H9 (cell line): ENCODE measurements around the gene FASTK. TPM values are rescaled to one million over a fixed set of nuclear protein-coding genes. Genes with fewer than 3 reads are reported as not detected.
A peak's percentile ranks its signal among the peaks of the same experiment; 100 is the strongest.

Experiments used
- DNase-seq: peaks from one replicate; pipeline ENCODE4 v3.0.0-alpha.2; 2017
- H2AFZ ChIP-seq: one replicate; pipeline ENCODE4 v1.6.1; 2013; ENCODE audit warnings: mild to moderate bottlenecking, low read length, control low read depth, moderate library complexity
- H2AK5ac ChIP-seq: 2 replicates; pipeline ENCODE4 v1.6.1; 2013; ENCODE audit warnings: low read length, control low read depth, mixed read lengths; ENCODE audit not compliant: insufficient read length
- H2BK120ac ChIP-seq: one replicate; pipeline ENCODE4 v1.6.1; 2013; ENCODE audit warnings: low read depth, mild to moderate bottlenecking, low read length, control low read depth, inconsistent platforms; ENCODE audit not compliant: poor library complexity, severe bottlenecking
- H2BK12ac ChIP-seq: 2 replicates; pipeline ENCODE4 v1.6.1; 2013; ENCODE audit warnings: low read length, control low read depth, mixed read lengths, low read depth; ENCODE audit not compliant: insufficient read length
- H2BK15ac ChIP-seq: 2 replicates; pipeline ENCODE4 v1.6.1; 2013; ENCODE audit warnings: low read depth, low read length, control low read depth
- H2BK20ac ChIP-seq: one replicate; pipeline ENCODE4 v1.6.1; 2013; ENCODE audit warnings: low read depth, mild to moderate bottlenecking, low read length, control low read depth, inconsistent platforms; ENCODE audit not compliant: poor library complexity, severe bottlenecking
- H2BK5ac ChIP-seq: 2 replicates; pipeline ENCODE4 v1.6.1; 2013; ENCODE audit warnings: low read length, control low read depth, mixed read lengths; ENCODE audit not compliant: insufficient read length
- H3K14ac ChIP-seq: 2 replicates; pipeline ENCODE4 v1.6.1; 2013; ENCODE audit warnings: low read length, control low read depth; ENCODE audit not compliant: insufficient read depth
- H3K18ac ChIP-seq: 2 replicates; pipeline ENCODE4 v1.6.1; 2013; ENCODE audit warnings: low read depth, mild to moderate bottlenecking, mixed read lengths, low read length, control low read depth; ENCODE audit not compliant: insufficient read length
- H3K23ac ChIP-seq: 2 replicates; pipeline ENCODE4 v1.6.1; 2013; ENCODE audit warnings: low read length, control low read depth, mixed read lengths, low read depth; ENCODE audit not compliant: insufficient read length
- H3K23me2 ChIP-seq: 2 replicates; pipeline ENCODE4 v1.6.1; 2013; ENCODE audit warnings: low read depth, mild to moderate bottlenecking, mixed read lengths, low read length, control low read depth; ENCODE audit not compliant: insufficient read length, poor library complexity, severe bottlenecking
- H3K27ac ChIP-seq: 2 replicates; pipeline ENCODE4 v1.5.1; 2013; ENCODE audit warnings: low read length, control low read depth, mixed read lengths, low read depth; ENCODE audit not compliant: insufficient read length
- H3K27me3 ChIP-seq: 2 replicates; pipeline ENCODE4 v1.6.1; 2013; ENCODE audit warnings: low read length, control low read depth, inconsistent platforms; ENCODE audit not compliant: insufficient read depth
- H3K4ac ChIP-seq: 2 replicates; pipeline ENCODE4 v1.6.1; 2013; ENCODE audit warnings: low read depth, mild to moderate bottlenecking, control low read depth, inconsistent platforms, low read length, moderate library complexity
- H3K4me1 ChIP-seq: 2 replicates; pipeline ENCODE4 v1.6.1; 2013; ENCODE audit warnings: low read length, control low read depth, inconsistent platforms; ENCODE audit not compliant: insufficient read depth
- H3K4me2 ChIP-seq: 2 replicates; pipeline ENCODE4 v1.6.1; 2013; ENCODE audit warnings: low read length, control low read depth, mixed read lengths; ENCODE audit not compliant: insufficient read length, insufficient read depth
- H3K56ac ChIP-seq: 2 replicates; pipeline ENCODE4 v1.6.1; 2013; ENCODE audit warnings: low read depth, mild to moderate bottlenecking, mixed read lengths, low read length, control low read depth; ENCODE audit not compliant: insufficient read length
- H3K79me1 ChIP-seq: 2 replicates; pipeline ENCODE4 v1.6.1; 2013; ENCODE audit warnings: low read depth, mild to moderate bottlenecking, moderate library complexity, low read length, control low read depth, inconsistent platforms; ENCODE audit not compliant: insufficient read depth, poor library complexity, severe bottlenecking
- H3K79me2 ChIP-seq: 2 replicates; pipeline ENCODE4 v1.6.1; 2013; ENCODE audit warnings: low read length, control low read depth, inconsistent platforms; ENCODE audit not compliant: insufficient read depth
- H3K9ac ChIP-seq: 2 replicates; pipeline ENCODE4 v1.6.1; 2013; ENCODE audit warnings: low read length, control low read depth, mixed read lengths; ENCODE audit not compliant: insufficient read length; ENCODE audit errors: extremely low read depth
- H3K9me3 ChIP-seq: one replicate; pipeline ENCODE4 v1.6.1; 2013; ENCODE audit warnings: low read depth, low read length, inconsistent platforms; ENCODE audit not compliant: control insufficient read depth
- H3T11ph ChIP-seq: one replicate; pipeline ENCODE4 v1.6.1; 2013; ENCODE audit warnings: mild to moderate bottlenecking, low read length, control low read depth, inconsistent platforms
- H4K20me1 ChIP-seq: one replicate; pipeline ENCODE4 v1.6.1; 2013; ENCODE audit not compliant: control insufficient read depth, insufficient read length, insufficient read depth
- H4K5ac ChIP-seq: 2 replicates; pipeline ENCODE4 v1.6.1; 2013; ENCODE audit warnings: low read depth, mild to moderate bottlenecking, mixed read lengths, low read length, control low read depth; ENCODE audit not compliant: insufficient read length
- H4K8ac ChIP-seq: replicated peaks from 2 replicates; pipeline ENCODE4 v1.6.1; 2013; ENCODE audit warnings: low read length, control low read depth, mixed read lengths, low read depth; ENCODE audit not compliant: insufficient read length
- H4K91ac ChIP-seq: 2 replicates; pipeline ENCODE4 v1.6.1; 2013; ENCODE audit warnings: low read depth, mild to moderate bottlenecking, moderate library complexity, mixed read lengths, low read length, control low read depth; ENCODE audit not compliant: insufficient read length
- H3K27ac Mint-ChIP-seq, 3 experiments: 2 replicates in 2 of 3; 3 replicates in 1 of 3; pipeline ENCODE4 v1.8.0; 2020 to 2021; ENCODE audit warnings: mixed read lengths in 3 of 3, mild to moderate bottlenecking in 1 of 3, moderate library complexity in 1 of 3
- H3K27me3 Mint-ChIP-seq: 2 replicates; pipeline ENCODE4 v1.8.0; 2021; ENCODE audit warnings: low read depth, mild to moderate bottlenecking, moderate library complexity, mixed read lengths
- H3K36me3 Mint-ChIP-seq, 3 experiments: 2 replicates in 2 of 3; 3 replicates in 1 of 3; pipeline ENCODE4 v1.8.0; 2020 to 2021; ENCODE audit warnings: low read depth in 3 of 3, mixed read lengths in 3 of 3; ENCODE audit not compliant: insufficient read depth in 1 of 3
- H3K4me1 Mint-ChIP-seq, 2 experiments: 2 replicates each; pipeline ENCODE4 v1.8.0; 2020; ENCODE audit warnings: mixed read lengths in 2 of 2
- H3K4me3 Mint-ChIP-seq, 2 experiments: 2 replicates in 1 of 2; 3 replicates in 1 of 2; pipeline ENCODE4 v1.8.0; 2020 to 2021; ENCODE audit warnings: mild to moderate bottlenecking in 2 of 2, mixed read lengths in 2 of 2, moderate library complexity in 1 of 2
- H3K9me3 Mint-ChIP-seq, 2 experiments: 2 replicates in 1 of 2; 3 replicates in 1 of 2; pipeline ENCODE4 v1.8.0; 2020; ENCODE audit warnings: mild to moderate bottlenecking in 2 of 2, mixed read lengths in 2 of 2, moderate library complexity in 1 of 2
- WGBS: extraction: QIAGEN DNeasy Blood & Tissue Kit; methylation state at CpG from one replicate; pipeline ENCODE4 v1.1.7; 2013; ENCODE audit warnings: missing lambda C conversion rate, low lambda C conversion rate, mixed read lengths; ENCODE audit not compliant: insufficient read length; ENCODE audit errors: extremely low coverage; 5-methylcytosine and 5-hydroxymethylcytosine counted together
- total RNA-seq: library from RNA; stranded (reverse); gene quantifications from 2 replicates; pipeline ENCODE4 v1.2.1, GENCODE V29; 2021
- TF ChIP-seq, protein P1 (sequence below): fragments of 200-600 bp; sonication (generic); conservative IDR thresholded peaks from 3 replicates; pipeline ENCODE4 v1.8.0; 2021; ENCODE audit warnings: antibody characterized with exemption, mild to moderate bottlenecking

The FASTK gene
- total RNA-seq, 1 experiment from 2014 or later: 57.8 TPM

DNA sequence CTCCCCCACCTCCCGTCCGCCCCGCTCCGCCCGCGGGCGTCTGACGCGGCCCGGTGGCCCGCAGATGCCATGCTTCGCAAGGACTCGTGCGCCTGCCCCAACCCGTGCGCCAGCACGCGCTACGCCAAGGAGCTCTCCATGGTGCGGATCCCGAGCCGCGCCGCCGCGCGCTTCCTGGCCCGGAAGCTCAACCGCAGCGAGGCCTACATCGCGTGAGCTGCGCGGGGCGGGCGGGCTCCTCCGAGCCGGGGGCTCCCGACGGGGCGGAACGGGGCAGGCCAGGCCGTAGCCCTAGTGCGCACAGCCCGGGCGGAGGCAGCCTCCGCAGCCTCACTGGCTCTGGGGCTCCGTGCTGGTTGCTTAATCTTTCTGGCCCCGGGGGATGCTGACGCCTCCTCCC lies 29.5 kb downstream of the FASTK start:
- no peak overlapping the region for H3K4me2 ChIP-seq

More for the DNA sequence above, 29.5 kb downstream of the FASTK start:
- no peak overlapping the region for H2AFZ ChIP-seq
- Mint-ChIP-seq H3K27ac (no peak overlapping the region), H3K9me3 (no peaks in the 10 kb centered on the region), H3K4me3 (no peak overlapping the region), H3K4me1 (peaks cover 0 to 4% of the 10 kb centered on the region in 2 experiments; a peak in 3 of 4 replicates), H3K27me3 (peaks cover 63% of the 10 kb centered on the region), H3K36me3 (peaks cover 0 to 11% (median 0%) of the 10 kb centered on the region in 3 experiments; a peak in 2 of 7 replicates)
- TF ChIP-seq, protein P1, sequence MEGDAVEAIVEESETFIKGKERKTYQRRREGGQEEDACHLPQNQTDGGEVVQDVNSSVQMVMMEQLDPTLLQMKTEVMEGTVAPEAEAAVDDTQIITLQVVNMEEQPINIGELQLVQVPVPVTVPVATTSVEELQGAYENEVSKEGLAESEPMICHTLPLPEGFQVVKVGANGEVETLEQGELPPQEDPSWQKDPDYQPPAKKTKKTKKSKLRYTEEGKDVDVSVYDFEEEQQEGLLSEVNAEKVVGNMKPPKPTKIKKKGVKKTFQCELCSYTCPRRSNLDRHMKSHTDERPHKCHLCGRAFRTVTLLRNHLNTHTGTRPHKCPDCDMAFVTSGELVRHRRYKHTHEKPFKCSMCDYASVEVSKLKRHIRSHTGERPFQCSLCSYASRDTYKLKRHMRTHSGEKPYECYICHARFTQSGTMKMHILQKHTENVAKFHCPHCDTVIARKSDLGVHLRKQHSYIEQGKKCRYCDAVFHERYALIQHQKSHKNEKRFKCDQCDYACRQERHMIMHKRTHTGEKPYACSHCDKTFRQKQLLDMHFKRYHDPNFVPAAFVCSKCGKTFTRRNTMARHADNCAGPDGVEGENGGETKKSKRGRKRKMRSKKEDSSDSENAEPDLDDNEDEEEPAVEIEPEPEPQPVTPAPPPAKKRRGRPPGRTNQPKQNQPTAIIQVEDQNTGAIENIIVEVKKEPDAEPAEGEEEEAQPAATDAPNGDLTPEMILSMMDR: no peak
- no peaks in the 10 kb centered on the region for H4K20me1 ChIP-seq
- H3K79me2 ChIP-seq: no peaks in the 10 kb centered on the region
- H3K79me1 ChIP-seq: no peaks in the 10 kb centered on the region
- H3K9ac ChIP-seq: no peak overlapping the region
- no peak overlapping the region for H4K91ac ChIP-seq
- H3K27ac ChIP-seq: no peak overlapping the region
- H3K23me2 ChIP-seq: no peaks in the 10 kb centered on the region
- no peak overlapping the region for H3K4ac ChIP-seq
- no peak overlapping the region for H3K23ac ChIP-seq
- no peak overlapping the region for H2BK120ac ChIP-seq
- H2BK15ac ChIP-seq: no peak overlapping the region
- peak overlapping the region; percentile 77; the same call in 1 of the 2 replicates for H3K14ac ChIP-seq
- no peak overlapping the region for H2AK5ac ChIP-seq
- no peak overlapping the region for H3K56ac ChIP-seq
- H3T11ph ChIP-seq: no peak overlapping the region
- H2BK5ac ChIP-seq: no peak overlapping the region
- no peaks in the 10 kb centered on the region for H3K4me1 ChIP-seq
- H4K5ac ChIP-seq: no peak overlapping the region
- no peak overlapping the region for H2BK12ac ChIP-seq
- no peak overlapping the region for H4K8ac ChIP-seq
- H3K9me3 ChIP-seq: no peaks in the 10 kb centered on the region
- H2BK20ac ChIP-seq: no peak overlapping the region
- H3K18ac ChIP-seq: no peak overlapping the region
- no CpG with 5 or more reads among the region's 50 CpGs for WGBS
- H3K27me3 ChIP-seq: peaks cover 6% of the 10 kb centered on the region; the same call in 1 of the 2 replicates
- DNase-seq: peak; percentile 90
